Stimulated activated CD4-positive, alpha-beta T cell treated with anti-CD3 and anti-CD28 coated beads, Interleukin-15, amount 100 ng/mL, for 48 hours (primary cell): Measurements from ENCODE around the gene HUWE1.

ENCODE experiments used
- DNase-seq, 2 donors: peaks; one replicate each; pipeline ENCODE4 v3.0.0-alpha.2; 2020; ENCODE audit warnings: low read depth in 2 of 2

Gene HUWE1

DNA sequence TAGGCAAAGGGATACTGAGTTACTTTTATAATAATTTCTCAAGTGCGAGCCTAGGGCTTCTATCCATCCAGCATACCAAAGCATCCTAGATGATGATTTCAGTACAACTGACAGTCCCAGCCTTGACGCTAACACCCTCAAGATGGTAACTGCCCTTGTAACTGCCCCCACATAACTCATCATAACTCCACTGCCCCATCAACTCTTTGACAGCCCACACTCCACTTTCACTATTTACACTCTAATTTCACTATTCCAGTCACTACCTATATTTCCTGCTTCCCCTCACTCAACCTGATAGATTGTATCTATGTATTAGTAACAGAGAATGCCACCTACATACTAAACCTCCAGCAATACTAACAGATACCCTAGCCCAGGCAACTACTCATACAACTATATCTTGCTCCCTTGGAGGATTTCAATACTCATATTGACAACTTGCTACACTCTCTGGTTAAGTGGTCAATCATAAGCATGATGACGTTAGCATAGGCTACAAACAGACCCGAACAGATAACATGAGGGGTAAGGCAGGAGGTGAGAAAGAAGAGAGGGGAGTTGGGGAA lies 65.0 kb downstream of the HUWE1 start:
- no peak for DNase-seq

DNA sequence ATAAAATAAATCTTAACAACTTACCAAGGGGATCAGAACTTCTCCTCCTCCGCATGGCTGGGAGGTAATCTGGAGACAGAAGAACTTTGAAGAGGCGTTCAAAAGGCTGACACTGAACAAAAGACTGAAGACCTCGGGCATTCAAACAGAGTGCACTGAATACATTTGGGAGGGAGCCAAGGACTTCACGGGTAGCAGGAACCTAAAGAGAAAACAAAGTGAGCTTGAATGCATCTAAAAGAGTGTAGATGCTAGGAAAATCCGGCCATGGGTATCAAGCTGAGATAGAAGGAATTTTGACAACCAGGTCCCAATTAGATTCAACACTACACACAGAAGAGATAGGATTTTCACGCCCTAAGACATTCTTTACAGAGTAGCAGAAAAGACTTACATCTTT lies 69.6 kb downstream of the HUWE1 start:
- no peak for DNase-seq

DNA sequence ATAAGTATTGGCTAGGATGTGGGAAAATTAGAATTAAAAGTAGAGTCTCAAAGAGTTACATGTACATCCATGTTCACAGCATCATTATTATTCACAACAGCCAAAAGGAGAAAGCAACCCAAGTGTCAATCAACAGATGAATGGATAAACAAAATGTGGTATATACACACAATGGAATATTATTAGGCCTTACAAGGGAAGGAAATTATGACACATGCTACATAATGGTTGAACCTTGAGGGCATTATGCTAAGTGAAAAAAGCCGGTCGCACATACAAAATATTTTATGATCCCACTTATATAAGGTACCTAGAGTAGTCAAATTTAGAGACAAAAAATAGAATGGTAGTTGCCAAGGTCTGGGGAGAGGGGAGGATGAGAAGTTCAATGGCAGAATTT lies 80.1 kb downstream of the HUWE1 start:
- no peak for DNase-seq

DNA sequence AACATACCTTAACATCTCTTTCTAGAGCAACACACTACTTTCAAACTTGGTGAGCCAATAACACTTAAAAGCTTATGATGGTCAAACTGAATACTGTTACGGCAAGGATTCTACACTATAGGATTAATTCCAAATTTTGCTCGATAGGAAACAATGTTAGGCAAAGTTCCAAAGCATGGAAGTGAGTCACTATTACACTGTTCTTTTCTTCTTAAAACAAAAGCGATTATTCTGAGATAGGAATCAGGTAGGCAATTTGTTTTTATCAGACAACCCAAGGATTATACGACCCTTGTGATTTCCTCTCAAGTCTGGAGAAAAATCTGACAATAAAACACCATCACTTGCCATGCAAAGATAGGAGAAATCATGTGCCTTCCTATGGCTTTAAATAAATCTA lies 81.5 kb downstream of the HUWE1 start:
- DNase-seq = no peak

DNA sequence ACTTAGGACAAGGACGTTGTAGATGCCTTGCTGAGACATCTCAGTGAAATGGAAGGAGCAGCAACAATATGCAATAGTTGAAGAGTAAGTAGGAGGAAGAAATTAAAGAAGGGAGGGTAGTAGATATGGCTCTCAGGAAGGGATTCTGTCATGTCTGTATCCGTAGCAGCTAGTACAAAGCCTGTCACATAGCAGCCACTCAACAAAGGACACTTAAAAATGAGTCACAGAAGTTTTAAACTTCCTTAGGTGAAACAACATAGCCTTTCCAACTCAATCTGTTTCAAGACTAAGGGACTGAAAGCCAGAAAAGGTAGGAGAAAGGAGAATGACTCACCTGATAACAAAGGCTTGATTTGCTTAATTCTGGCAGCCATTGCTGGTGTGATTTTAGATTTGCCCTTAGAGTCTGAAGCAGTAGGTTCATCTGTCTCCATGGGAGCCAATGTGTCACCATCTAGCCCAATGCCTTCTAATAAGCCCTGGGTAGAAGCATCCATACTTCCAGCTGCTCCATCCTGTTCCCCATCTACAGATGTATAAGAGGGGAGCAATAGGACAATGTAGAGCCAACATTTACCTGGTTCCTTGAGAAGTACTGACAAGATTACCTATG lies 86.6 kb downstream of the HUWE1 start:
- no peak for DNase-seq

DNA sequence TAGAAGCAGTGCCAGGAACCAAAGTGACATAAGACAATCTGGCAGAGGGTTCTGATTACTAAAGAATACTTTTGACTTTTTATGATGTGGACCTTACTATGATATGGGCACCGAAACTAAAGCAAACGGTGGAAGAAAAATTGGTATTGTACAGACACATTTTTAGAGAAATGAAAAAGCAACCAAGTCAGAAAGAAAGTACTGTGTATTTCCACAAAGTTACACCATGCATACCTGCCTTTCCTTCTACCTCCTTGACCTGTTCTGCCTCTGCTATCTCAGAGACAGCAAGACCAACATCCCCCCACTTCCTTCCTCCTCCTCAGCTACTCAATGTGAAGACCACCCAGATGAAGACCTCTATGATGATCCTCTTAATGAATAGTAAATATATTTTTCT lies 88.3 kb downstream of the HUWE1 start:
- DNase-seq = no peak

DNA sequence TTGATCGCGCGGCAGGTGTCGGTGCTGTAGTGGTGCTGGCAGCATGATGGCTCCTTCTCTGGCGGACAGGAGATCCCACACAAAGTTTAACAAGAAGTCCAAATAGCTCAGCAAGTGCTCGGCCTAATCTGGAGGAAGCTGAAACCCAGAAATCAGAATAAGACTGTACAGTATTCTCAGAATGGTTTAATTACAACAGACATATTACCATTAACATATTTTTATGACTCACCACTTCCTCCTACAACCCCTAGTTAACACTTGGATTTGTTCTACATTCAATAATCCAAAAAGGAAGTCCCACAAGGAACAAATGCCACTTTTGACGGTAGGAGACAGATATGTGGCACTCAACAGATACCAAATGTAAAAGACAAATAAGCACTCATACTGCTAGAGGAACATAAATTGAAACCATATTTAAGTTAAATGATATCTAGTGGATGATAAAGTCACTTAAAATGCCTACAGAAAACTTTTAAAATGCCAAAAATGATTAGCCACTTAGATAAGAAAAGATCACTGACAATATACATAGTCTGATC lies 91.2 kb downstream of the HUWE1 start:
- no peak for DNase-seq

DNA sequence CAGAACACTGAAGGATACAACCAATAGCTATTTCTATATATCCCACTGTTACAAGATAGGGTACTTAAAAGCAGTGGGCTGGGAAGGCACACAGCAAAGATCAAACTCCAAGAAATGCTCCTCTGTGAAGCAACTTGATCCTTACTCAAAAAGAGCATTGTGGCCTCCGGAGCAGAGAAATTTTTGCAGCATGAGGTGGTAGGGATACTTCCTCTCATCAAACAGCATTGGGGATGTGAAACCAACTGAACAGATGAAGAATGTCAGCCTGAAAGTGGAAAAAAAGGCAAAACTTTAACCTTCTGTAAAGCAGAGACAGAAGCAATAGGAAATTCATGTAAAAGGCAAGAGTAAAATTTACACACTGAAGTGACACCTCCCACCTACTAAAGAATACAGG lies 92.2 kb downstream of the HUWE1 start:
- DNase-seq = no peak

DNA sequence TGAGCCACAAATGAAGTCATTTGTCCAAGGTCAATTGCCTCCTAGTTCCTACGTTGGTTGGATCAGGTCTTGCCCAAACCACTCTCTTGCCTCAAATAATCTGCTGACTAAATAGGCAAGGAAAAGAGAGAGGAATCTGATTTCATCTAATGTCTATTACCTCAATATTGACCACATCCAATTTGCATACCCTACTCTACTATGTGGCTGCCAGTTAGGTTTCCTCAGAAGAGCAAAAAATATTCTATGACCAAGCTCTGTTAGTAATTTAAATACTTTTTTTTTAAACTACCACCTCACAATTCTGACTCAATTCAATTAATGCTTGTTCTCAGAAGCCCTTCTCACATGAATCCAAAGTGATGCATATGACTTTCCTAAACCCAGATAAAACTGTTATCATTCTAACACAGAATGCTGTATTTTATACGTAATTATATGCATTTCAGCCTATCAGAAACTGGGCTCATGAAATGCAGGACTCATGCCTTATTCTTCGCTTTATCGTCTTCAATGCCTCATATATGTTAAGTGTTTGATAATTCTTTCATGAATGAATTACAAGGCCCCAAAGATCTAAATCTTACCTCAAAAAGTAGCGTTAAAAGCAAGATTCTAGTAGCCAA lies 98.6 kb downstream of the HUWE1 start:
- DNase-seq = no peak

DNA sequence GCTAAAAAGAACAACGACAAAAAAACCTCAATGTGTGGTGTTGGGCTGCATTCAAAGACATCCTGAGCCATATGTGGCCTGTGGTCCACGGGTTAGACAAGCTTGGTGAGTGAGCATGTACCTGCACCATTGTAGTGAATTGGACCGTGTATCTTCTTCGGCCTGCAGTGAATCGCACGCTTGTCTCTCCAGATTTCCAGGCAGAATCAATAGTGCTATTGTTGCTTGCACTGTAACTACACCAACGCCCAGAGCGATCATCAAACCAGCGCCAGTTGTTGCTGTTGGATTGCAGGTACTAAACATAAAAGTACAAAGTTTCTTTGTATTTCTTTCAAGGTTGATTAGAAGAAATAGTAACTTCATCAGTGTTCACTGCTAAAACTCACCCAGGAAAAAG lies 101.6 kb downstream of the HUWE1 start:
- DNase-seq = no peak

DNA sequence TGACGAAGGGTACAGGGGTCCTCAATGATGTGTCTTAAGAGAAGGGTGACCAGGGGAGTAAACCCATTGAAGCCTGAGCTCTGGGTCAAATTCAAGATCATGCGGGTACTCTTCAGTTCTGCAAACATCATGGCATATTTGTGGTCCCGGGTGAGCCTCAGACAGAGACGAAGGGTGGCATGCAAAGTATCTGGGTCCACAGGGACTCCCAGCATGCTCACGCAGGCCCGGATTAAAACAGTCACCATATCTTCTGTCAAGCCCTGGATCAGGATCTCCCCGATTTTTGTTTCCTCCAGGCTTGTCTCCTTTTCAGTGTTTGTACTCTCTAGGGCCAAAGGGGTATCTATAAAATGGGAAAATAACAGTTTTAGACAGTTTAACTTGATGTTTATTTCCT lies 102.9 kb downstream of the HUWE1 start:
- no peak for DNase-seq

DNA sequence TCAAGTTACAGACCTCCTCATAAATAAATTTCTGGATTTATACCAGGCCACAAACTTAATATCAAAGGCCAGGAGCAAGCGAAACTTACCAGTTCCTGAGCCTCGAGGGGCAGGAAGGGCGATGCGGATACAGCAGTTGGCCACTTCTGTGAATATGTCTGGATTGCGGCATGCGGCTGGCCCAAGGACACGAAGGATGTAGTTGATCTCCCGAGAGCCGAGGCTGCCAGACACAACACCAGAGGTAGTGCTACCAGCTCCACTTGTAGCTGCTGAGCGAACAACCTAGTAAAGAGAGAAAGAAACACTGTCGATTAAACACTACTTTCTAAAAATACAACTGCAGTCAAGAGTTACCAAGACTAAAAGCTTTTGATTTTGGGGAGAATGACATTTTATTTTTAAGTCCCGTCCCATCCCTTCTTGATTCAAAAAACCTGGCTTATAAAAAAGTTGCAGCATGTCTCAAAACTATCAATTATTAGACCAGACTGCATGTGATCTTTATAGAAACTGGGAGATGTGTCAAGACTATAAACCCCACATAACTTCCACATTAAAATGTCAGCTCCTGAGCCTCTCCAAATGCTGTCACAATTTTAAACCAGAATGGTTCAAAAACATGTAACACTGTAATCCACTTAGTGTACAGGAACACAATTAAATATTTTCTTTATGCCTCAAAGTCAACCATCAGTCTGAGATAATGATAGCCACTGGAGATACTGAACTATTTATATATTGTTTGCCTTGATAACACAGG lies 105.6 kb downstream of the HUWE1 start:
- DNase-seq = no peak

DNA sequence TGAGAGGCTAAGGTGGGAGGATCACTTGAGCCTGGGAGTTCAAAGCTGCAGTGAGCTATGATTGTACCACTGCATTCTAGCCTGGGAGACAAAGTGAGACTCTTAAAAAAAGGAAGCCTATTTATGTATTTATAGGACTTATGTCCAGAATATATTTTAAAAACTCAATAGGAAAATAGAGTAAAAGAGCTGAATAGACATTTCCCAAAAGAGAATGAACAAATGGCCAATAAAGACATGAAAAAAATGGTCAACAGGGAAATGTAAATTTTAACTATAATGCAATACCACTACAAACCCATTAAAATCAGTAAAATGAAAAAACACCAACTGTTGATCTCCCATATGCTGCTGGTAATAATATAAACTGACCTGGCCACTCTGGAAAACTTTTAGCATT lies 115.0 kb downstream of the HUWE1 start:
- no peak for DNase-seq

DNA sequence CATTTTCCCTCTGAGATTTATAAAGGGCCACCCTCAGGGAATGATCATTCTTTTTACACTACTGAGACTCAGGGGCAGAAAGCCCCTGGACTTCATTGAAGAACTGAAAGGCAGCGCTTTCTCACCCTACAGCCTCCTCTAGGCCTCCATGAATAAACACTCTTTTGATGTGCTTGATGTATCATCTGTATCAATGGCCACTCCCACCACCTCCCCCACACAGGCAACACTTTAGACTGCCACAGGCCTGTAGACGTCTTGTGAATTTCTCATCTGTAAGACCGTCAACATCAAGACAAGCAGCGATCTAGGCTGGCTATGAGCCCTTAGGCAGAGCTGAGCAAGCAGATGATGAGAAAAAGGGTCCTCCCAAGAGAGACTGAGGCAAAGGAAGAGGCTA lies 123.2 kb downstream of the HUWE1 start:
- no peak for DNase-seq

DNA sequence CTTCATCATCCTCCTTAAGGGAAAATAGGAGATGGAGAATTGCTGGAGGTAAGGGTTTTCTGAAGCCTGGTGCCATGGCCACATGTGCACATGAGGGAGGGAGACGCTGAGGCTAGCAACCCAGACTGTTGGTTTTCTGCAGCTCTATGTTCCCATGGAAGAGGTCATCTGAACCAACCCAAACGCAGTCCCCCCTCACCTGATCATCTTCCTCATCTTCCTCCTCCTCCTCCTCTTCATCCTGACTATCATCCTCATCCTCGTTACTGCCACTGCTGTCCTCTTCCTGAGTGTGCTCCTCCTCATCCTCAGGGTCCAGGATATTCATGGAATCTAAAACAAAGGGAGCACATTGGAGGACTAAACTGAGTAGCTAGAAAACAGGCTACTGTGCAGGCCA lies 124.6 kb downstream of the HUWE1 start:
- DNase-seq = no peak

DNA sequence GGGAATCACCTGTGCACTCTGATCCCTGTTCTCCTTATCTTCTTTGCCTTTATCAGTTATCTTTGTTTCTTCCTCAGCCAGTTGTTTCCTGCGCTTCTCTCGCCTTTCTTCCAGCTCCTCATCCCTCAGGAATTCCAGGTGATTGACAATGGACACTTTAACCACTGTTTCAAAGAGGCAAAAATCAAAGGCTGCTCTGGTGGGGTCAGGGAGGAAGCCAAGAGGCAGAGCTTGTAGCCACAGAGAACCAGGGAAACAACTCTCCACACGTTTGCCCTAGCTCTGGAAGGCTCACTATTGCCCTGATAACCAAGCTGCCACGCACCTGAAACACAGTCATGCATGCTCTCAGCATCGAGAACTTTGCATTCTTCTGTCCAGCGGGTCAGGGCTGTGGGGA lies 127.9 kb downstream of the HUWE1 start:
- DNase-seq = no peak

DNA sequence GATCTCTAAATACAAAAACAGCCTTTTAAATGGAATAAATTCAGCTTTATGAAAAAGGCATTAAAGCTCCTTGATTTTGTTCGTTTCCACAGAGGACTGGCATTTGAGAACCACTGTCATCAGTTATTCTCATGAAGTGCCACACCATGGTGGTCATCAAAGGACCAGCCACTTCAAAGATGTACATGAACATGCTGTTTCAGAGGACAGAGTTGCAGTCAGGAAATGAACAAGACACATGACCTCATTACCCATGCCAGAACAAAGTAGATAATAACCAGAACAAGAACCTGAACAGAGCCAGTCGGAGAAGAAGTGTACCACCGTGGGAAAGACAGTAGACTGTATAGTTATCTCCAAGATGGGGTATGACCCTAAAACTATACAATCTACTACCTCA lies 129.7 kb downstream of the HUWE1 start:
- no peak for DNase-seq

DNA sequence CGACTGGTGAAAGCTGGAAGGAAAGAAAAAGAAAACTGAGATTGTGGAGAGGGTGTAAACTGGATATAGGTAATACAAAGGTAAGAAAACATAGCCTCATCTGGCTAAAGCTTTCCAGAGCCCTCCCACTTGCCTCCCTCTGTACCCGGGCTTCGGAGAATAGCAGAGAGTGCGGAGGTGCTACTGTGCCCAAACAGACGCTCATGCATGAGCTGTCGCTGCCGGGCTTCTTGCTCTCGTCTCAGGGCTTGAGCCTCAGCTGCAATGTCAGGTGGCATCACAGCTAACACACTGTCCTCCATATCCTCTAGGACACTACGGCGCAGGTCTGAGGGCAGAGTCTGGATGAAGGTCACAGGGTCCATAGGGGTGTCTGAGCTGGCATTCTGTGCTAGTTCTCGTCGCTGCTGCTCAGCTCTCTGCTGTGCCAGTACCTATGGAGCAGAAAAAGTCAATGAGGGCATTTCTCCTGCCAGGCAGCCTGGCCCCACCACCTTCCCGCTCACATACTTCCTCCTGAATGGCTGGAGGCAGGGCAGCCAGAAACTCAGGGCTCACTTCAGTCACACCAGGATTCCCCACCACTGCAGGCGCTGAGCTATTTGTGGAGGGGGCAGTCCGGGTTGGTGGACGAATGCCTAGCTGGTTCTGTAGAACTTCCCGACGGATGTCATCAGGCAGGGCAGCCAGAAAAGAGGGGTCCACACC lies 135.6 kb downstream of the HUWE1 start:
- no peak for DNase-seq

DNA sequence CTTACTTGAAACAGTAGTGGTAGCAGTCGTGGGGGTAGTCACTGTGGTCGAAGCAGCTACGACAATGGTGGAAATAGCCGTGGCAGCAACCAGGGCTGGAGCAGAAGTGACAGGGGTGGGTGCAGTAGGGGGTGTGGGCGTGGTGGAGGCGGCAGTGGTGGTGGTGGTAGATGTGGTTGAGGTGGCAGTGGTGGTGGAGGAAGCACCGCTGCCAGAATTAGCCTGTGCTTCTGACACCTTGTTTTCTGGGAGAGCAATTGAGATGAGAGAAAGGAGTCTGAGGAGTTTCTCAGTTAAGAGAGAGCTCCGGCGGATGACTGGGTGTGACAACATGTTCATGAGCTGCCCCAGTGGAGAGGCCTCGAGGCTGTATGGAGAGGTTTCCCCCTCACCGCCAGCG lies 138.9 kb downstream of the HUWE1 start:
- DNase-seq = no peak

DNA sequence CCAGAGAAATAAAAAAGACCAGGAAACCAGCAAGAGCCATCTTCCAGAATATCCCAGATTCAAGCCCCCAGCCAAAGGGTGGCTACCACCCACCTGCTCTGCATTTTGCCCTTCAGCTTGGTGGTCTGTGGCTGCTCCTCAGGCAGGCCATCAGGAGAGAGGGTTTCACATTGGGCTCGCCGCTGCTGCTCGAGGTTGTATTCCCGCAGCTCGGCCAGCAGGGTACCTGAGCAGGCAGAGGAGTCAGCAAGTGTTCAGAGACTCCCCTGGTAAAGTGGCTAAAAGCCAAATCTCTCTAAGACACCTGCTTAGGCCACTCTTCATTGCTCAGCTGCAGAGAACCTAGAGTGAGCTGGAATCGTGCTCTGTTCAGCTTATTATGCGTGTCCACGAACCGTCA lies 141.6 kb downstream of the HUWE1 start:
- DNase-seq = no peak

DNA sequence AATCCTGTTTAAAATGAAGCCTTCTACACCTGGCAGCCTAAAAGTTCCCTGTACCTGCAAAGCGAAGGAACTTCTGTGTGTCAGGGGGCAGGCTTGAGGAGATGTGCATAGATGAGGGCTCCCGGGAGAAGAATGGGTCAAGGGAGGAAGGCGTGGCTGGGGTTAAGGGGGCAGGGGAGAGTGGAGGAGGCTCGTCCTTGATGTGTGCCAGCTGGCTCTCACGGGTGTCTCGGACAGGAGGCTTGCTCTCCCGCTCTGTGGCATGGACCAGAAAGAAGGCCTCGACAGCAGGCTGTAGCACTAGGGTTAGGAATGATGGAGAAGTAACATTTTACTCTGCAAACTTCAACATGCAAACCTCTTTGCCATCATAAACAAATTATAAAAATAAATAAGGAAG lies 147.7 kb downstream of the HUWE1 start:
- DNase-seq = no peak
